IPS-18c (cell line): Measurements from ENCODE around the gene ADORA1.

ENCODE experiments used
- H3K4me3 ChIP-seq: 2 replicates; pipeline ENCODE4 v1.7.0; 2013; ENCODE audit warnings: low read depth, mild to moderate bottlenecking, low read length, moderate library complexity; ENCODE audit not compliant: insufficient read depth
- H3K9me3 ChIP-seq: one replicate; pipeline ENCODE4 v1.6.1; 2013; ENCODE audit warnings: mild to moderate bottlenecking, low read length, moderate library complexity; ENCODE audit not compliant: control insufficient read depth, insufficient read depth

ADORA1 gene

GRCh38 chr1:203173011-203173555, 45.6 kb downstream of the ADORA1 start:
- no peak overlapping the region for H3K4me3 ChIP-seq
- no peaks in the 10 kb centered on the region for H3K9me3 ChIP-seq

- Histone ChIP-seq H3K4me3 (no peak overlapping the region), H3K9me3 (no peaks in the 10 kb centered on the region)
Measured at GRCh38 chr1:203173566-203173965, 46.0 kb downstream of the ADORA1 start.

DNA sequence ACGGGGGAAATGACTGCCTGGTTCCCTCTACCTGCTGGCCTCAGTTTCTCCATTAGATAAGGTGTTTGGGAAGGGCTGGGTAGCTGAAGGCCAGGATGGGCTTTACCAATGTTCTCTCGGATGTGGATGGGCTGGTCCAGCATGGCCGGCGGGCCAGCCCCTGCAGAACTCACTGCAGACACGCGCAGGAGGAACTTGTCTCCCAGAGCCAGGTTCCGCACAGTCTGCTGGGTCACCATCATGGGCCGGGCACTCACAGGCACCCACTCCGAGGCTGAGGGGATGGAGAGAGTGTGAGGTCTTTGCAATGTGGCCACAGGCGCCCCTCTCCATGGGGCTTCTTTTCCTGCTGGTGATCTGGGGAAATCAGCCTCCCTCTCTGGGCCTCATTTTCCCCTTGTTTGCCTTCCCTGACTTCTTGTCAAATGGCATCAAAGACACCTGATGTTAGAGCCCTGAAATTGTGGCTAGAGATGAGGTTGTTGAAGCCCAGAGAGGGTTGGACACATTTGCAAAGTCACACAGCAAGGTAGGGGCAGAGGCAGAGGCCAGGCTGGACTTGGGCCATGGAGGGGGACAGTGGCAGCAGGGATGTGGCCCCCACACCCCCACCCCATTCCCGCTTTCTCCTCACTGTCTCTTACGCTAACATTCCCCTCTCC, 46.9 kb downstream of the ADORA1 start:
- H3K9me3 ChIP-seq: no peaks in the 10 kb centered on the region
- no peak overlapping the region for H3K4me3 ChIP-seq

DNA sequence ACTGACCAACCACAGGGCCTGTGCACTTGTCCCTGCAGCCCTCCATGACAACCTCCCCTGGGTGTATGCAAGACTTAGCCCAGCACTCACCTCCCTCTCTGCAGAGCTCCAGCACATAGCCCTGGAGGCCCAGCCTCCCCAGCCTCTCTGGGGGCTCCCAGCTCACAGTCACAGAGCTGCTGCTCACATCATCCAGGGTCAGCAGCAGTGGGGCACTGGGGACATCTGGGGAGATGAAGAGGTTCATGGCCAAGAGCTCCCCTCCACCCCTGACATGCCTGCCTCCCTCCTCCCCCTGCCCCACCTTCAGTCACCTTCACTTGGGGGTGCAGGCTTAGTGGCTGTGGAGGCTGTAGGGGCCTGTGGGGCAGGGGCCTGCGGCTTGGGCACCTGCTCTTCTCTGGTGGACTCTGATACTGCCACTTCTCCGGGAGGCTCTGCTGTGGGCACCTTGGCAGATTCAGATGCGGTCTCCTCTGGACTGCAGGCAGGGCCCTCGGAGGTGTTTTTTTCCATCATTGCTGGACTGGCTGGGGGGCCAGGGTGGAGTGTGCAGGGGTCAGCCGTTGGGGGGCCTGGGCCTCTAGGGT, 47.8 kb downstream of the ADORA1 start, which contains the start of gene MYBPH:
Gene MYBPH, minus strand, starts transcription at position 590 of the 590 bp plus-strand sequence. Its CDS starts 71 bp downstream, at position 519.
- H3K9me3 ChIP-seq: no peaks in the 10 kb centered on the region
- H3K4me3 ChIP-seq: no peak within 1 kb of the TSS

DNA sequence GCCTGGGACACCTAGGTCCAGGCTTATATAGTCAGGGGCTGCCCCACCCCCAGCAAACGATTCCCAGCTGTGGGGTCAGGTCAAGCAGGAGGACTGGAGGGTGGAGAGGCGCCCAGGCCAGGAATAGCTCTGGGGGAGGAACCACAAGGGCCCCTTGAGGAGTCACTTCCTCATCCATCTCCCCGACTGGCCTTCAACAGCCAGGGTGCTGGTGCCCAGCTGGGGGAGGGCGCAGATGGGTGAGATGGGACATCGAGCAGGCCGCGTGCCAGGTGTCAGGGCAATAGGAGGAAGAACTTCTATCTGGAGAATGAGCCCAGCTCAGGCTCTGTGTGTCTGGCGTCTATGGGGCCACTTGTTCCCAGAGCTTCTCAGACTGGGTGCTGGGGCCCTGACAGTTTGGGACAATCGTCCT, 48.3 kb downstream of the ADORA1 start:
- H3K4me3 ChIP-seq: no peak overlapping the region

DNA sequence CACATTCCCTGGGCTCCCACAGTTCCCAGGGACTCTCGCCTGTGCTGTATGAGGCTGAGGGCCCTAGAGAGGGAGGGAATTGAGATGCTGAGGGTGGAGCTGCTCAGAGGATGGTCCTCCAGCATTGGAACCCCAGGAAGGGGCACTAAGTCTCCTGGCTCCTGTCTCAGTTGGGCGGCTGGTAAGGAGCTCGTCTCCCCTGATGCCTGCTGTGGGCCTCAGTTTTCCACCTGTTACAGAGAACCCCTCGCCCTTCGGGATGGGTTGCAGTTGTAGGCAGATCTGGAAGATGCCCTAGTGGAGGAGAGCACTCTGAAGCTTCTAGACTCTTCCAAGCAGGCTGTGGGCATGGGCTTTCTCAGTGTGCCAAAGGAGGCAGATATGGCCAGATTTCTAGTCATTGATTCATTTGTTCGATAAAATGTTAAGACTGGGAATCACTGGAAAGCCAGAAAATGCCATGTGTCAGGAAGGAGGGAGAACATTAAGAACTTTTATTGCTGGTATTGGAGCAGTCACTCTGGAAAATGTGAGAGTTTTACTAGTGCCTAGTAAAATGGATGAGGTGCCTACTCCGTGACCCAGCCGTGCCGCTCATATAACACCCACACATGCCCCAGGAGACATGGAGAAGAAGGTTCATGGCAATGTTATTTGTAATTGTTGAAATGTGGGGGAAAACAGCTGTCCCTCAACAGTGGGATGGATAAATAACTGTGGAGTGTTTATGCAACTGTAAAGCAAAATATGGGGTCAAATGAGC, 48.9 kb downstream of the ADORA1 start:
- Histone ChIP-seq H3K9me3 (no peaks in the 10 kb centered on the region), H3K4me3 (no peak overlapping the region)

More for the DNA sequence above, 48.3 kb downstream of the ADORA1 start:
- no peaks in the 10 kb centered on the region for H3K9me3 ChIP-seq

GRCh38 chr1:203177036-203177405, 49.5 kb downstream of the ADORA1 start:
- no peaks in the 10 kb centered on the region for H3K9me3 ChIP-seq

DNA sequence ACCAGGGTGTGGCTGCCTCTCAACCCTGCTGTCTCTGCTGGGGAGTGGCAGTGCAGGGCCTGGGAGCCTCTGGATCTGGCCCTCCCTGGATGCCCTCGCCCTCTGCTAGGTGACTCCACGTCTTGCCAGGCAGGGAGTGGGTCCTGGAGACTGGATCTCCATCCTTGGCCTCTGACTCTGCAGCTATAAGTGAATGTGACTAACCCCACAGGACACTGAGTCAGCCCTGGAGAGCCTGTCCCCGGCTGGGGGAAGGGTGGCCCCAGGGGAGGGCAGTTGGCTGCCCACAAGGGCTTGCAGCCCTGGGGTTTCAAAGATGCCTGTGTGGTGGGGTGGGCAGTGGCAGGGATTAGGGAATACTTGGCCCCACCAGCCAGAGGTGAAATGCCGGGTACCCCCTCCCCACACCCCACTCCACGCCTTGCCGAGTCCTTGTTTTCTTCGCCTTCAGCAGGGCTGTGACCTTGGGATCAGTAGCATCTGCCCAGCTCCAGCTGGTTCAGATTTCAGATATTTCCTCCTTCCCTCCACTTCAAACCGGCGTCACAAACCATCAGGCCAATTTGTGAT, 50.0 kb downstream of the ADORA1 start:
- Histone ChIP-seq H3K9me3 (no peaks in the 10 kb centered on the region), H3K4me3 (no peak overlapping the region)

More at GRCh38 chr1:203177036-203177405, 49.5 kb downstream of the ADORA1 start:
- H3K4me3 ChIP-seq: no peak overlapping the region

DNA sequence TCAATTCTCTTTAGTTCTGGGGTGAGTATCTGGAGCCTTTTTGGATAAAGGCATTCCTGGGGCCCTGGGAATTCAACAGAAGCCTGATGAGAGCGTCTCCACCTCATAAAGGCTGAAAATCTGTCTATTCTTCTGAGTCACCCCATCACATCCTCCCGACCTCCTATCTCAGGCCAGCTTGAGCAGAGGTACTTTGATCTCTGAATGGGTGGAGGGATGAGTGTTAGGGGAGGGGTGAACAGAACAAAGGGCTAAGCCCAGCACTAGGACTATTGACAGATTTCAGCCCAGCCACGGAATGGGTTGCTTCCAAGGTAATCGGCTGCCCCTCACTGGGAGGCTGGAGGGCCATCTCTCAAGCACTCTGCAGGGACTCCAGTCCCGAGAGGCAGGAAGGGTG, 50.6 kb downstream of the ADORA1 start:
- H3K9me3 ChIP-seq: no peaks in the 10 kb centered on the region

GRCh38 chr1:203178821-203179666, 51.5 kb downstream of the ADORA1 start:
- Histone ChIP-seq H3K4me3 (no peak overlapping the region), H3K9me3 (no peaks in the 10 kb centered on the region)

More for the DNA sequence above, 50.6 kb downstream of the ADORA1 start:
- H3K4me3 ChIP-seq: no peak overlapping the region

GRCh38 chr1:203179667-203180005, 52.1 kb downstream of the ADORA1 start:
- H3K4me3 ChIP-seq: no peak overlapping the region
- H3K9me3 ChIP-seq: no peaks in the 10 kb centered on the region

GRCh38 chr1:203180611-203181330, 53.2 kb downstream of the ADORA1 start:
- no peak overlapping the region for H3K4me3 ChIP-seq

GRCh38 chr1:203181586-203182386, 54.3 kb downstream of the ADORA1 start:
- no peak overlapping the region for H3K4me3 ChIP-seq
- no peaks in the 10 kb centered on the region for H3K9me3 ChIP-seq

More at GRCh38 chr1:203180611-203181330, 53.2 kb downstream of the ADORA1 start:
- H3K9me3 ChIP-seq: no peaks in the 10 kb centered on the region

DNA sequence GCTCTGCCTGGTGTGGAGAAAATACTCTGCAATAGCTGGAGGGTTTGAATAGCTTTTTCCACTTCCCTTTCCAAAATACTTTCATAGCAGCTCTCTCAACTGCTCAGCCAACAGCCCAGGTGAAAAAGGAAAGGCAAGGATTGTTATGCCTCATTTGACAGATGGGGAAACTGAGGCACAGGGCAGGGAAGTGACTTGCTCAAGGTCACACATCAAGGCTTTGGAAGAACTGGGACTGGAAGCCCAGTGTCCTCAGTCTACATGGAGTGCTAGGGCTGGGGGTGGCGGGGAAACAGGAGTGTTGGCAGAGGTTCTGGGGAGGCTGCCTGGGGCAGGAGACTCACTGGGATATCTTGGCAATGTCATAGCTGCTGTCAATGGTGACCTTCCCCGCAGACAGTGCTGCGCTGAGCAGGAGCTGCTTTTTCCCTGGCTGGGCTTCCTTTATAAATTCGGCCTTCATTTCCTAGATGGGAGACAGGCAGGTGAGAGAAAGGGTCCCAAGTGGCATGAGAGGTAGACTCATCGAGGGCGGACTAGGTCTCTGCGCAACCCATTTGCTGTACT, 54.9 kb downstream of the ADORA1 start:
- no peaks in the 10 kb centered on the region for H3K9me3 ChIP-seq
- H3K4me3 ChIP-seq: no peak overlapping the region

DNA sequence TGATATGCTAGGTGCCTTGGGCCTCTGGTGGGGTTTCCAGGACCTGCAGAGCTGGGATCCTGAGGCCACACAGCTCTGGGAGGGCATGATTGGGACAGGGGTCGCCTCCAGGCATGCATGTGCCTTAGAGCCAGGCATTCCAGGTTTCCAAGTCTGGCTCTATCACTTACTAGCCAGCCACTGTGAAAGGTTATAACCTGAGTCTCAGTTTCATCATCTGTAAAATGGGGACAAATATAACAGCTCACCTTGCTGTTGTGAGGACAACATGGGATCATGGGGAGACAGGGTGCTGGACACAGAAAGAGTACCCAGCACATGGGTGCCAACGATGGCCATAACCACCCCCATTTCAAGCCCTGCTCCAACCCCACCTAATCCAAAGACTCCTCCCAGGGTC, 56.3 kb downstream of the ADORA1 start:
- H3K4me3 ChIP-seq: no peak overlapping the region
- no peaks in the 10 kb centered on the region for H3K9me3 ChIP-seq
